Measurements from ENCODE around the gene FAM3B. TPM values are rescaled to one million over a fixed set of nuclear protein-coding genes. Genes with fewer than 3 reads are reported as not detected.

FAM3B gene
- total and polyA plus RNA-seq, 2 of the 4 experiments (the other 2 are of a cell fraction), result not detected

GRCh38 chr21:41289431-41289830 lies 27.2 kb upstream of the FAM3B start:
- TF ChIP-seq ELK1 (IDR thresholded peaks at IDR 0.05; ENCODE audit: borderline replicate concordance, low read depth, low read length) (no peak), BHLHE40 (IDR thresholded peaks at IDR 0.05; ENCODE audit: low read depth, low read length) (no peak), RCOR1 (IDR thresholded peaks at IDR 0.05; ENCODE audit: insufficient replicate concordance, low read length) (no peak), MAZ (IDR thresholded peaks at IDR 0.05; ENCODE audit: borderline replicate concordance, low read depth, low read length) (no peak)
- Histone ChIP-seq H3K23ac (ENCODE audit: low read depth, low read length) (no peak overlapping the region), H3K27ac (ENCODE audit: insufficient read depth, low read length) (no peak overlapping the region), H3K4ac (ENCODE audit: low read depth, low read length) (no peak overlapping the region), H4K8ac (ENCODE audit: low read depth in 2 of 2, low read length in 2 of 2) (no peak overlapping the region), H4K91ac (ENCODE audit: insufficient read depth, low read depth, low read length) (no peak overlapping the region), H3K9me3 (ENCODE audit: control insufficient read depth, insufficient read depth, low read length) (no peaks in the 10 kb centered on the region), H2BK120ac (ENCODE audit: low read depth, low read length) (no peak overlapping the region), H3K9ac (ENCODE audit: low read depth, low read length) (no peak overlapping the region), H3K56ac (ENCODE audit: extremely low read depth, insufficient read depth, low read length) (no peak overlapping the region), H3K27me3 (ENCODE audit: control insufficient read depth, insufficient read depth, low read length) (peaks cover 12% of the 10 kb centered on the region), H4K5ac (ENCODE audit: low read depth, low read length) (no peak overlapping the region), H3K18ac (ENCODE audit: low read depth, low read length) (no peak overlapping the region), H2BK5ac (ENCODE audit: low read depth, low read length, poor library complexity, severe bottlenecking) (no peak overlapping the region), H2BK15ac (ENCODE audit: low read depth, low read length) (no peak overlapping the region), H2AFZ (replicated peaks; ENCODE audit: low read length, poor library complexity) (no peak overlapping the region), H4K20me1 (ENCODE audit: insufficient read depth, low read length) (no peaks in the 10 kb centered on the region), H3K9me1 (ENCODE audit: insufficient read depth, low read length) (no peaks in the 10 kb centered on the region), H3K4me2 (ENCODE audit: low read depth, low read length) (no peak overlapping the region), H3K4me3 (ENCODE audit: insufficient read depth, low read depth, low read length) (no peak overlapping the region), H3K79me1 (ENCODE audit: low read depth in 1 of 2, low read length in 2 of 2) (no peaks in the 10 kb centered on the region), H2AK5ac (ENCODE audit: low read depth, low read length) (no peak overlapping the region), H3K14ac (replicated peaks; ENCODE audit: low read depth, low read length) (no peak overlapping the region), H2AK9ac (replicated peaks; ENCODE audit: low read depth, low read length, poor library complexity) (no peak overlapping the region), H3K36me3 (ENCODE audit: control insufficient read depth, insufficient read depth, low read length) (no peaks in the 10 kb centered on the region), H3K4me1 (ENCODE audit: control insufficient read depth, insufficient read depth, low read length) (no peaks in the 10 kb centered on the region), H2BK20ac (ENCODE audit: low read depth, low read length) (no peak overlapping the region)
- no TSS peak for BruUV-seq (replicated peaks)
- 62% methylated on average over 7 of the region's 13 CpGs; no CpG with 5 or more reads in 1 of the 2 experiments for WGBS, 2 experiments (ENCODE audit: extremely low coverage in 2 of 2, insufficient read length in 1 of 2)
- dilution Hi-C loops (cut with HindIII; ENCODE audit: low sequenced_read_pairs, unreplicated experiment), result no loop called here
- peak; percentile 4 for DNase-seq
- POLR2A ChIA-PET (ENCODE audit: unreplicated experiment), result no interaction called here
- peak; percentile 35 for ATAC-seq (ENCODE audit: low read depth)
- in situ Hi-C loops (cut with MboI; ENCODE audit: low sequenced_read_pairs), result loop anchor here (5.0 to 25.0 kb wide), 2 partner anchors 173 to 498 kb away; no protein-coding TSS in a partner anchor
- CTCF ChIA-PET, result no interaction called here
- intact Hi-C loops (cut with micrococcal nuclease), result no loop called here

Measured in IMR-90 (cell line).